HEK293 (cell line): ENCODE data around the gene DPYSL3.

Source experiments
- CTCF ChIA-PET: fragments of 350-600 bp; formaldehyde crosslinking; extraction: SDS; loops from one replicate; lab custom pipeline; 2021; ENCODE audit warnings: antibody characterized with exemption; lab: Yijun Ruan, JAX
- POLR2A ChIA-PET: fragments of 300-600 bp; formaldehyde crosslinking; extraction: SDS; loops from one replicate; lab custom pipeline; 2020; ENCODE audit warnings: antibody characterized with exemption, inconsistent platforms; lab: Yijun Ruan, JAX
- H3K27ac ChIP-seq: fragments of 200-500 bp; sonication (Bioruptor generic); 2 replicates; pipeline ENCODE4 v1.5.1; 2014; ENCODE audit warnings: low read depth, low read length, control low read depth, inconsistent platforms; ENCODE audit errors: extremely low read depth
- H3K36me3 ChIP-seq, 2 experiments: fragments of 200-500 bp in 1 of 2; sonication (Bioruptor generic) in 1 of 2; 1 replicate in 1 of 2; 2 replicates in 1 of 2; pipeline ENCODE4 v1.5.1; 2014 to 2017; ENCODE audit warnings: inconsistent platforms in 2 of 2, low read length in 2 of 2; ENCODE audit not compliant: control insufficient read depth in 2 of 2, insufficient read depth in 1 of 2
- H3K4me1 ChIP-seq: fragments of 200-500 bp; sonication (Bioruptor generic); 2 replicates; pipeline ENCODE4 v1.5.1; 2014; ENCODE audit warnings: mild to moderate bottlenecking, low read length, inconsistent platforms; ENCODE audit not compliant: control insufficient read depth, insufficient read depth
- H3K4me3 ChIP-seq: 2 replicates; pipeline ENCODE4 v1.5.1; 2011; ENCODE audit warnings: low read depth, mild to moderate bottlenecking, control low read depth, low read length, moderate library complexity
- H3K9me3 ChIP-seq: fragments of 200-500 bp; sonication (Bioruptor generic); 2 replicates; pipeline ENCODE4 v1.5.1; 2014; ENCODE audit warnings: low read depth, low read length, inconsistent platforms; ENCODE audit not compliant: control insufficient read depth, insufficient read depth
- ELK4 ChIP-seq: IDR thresholded peaks from 2 replicates; pipeline ENCODE4 v1.6.1; 2011; ENCODE audit warnings: mild to moderate bottlenecking, low read depth, low read length, borderline replicate concordance
- OVOL3 ChIP-seq: fragments of 450-650 bp; formaldehyde crosslinking; IDR thresholded peaks from 2 replicates; pipeline ENCODE4 v1.5.1; 2016; ENCODE audit warnings: missing biosample characterization, missing genetic modification characterization
- RBAK ChIP-seq: fragments of 450-650 bp; formaldehyde crosslinking; IDR thresholded peaks from 2 replicates; pipeline ENCODE4 v1.5.1; 2016; ENCODE audit warnings: missing biosample characterization, missing genetic modification characterization
- WT1 ChIP-seq: fragments of 450-650 bp; formaldehyde crosslinking; IDR thresholded peaks from 2 replicates; pipeline ENCODE4 v1.5.1; 2016; ENCODE audit warnings: missing biosample characterization, missing genetic modification characterization
- ZBTB21 ChIP-seq: fragments of 450-650 bp; formaldehyde crosslinking; IDR thresholded peaks from 2 replicates; pipeline ENCODE4 v1.5.1; 2017; ENCODE audit warnings: missing biosample characterization, missing genetic modification characterization
- ZFP41 ChIP-seq: fragments of 450-650 bp; formaldehyde crosslinking; IDR thresholded peaks from 2 replicates; pipeline ENCODE4 v1.5.1; 2016; ENCODE audit warnings: missing biosample characterization, missing genetic modification characterization, borderline replicate concordance
- ZNF26 ChIP-seq: fragments of 450-650 bp; formaldehyde crosslinking; IDR thresholded peaks from 2 replicates; pipeline ENCODE4 v1.5.1; 2016; ENCODE audit warnings: missing biosample characterization, missing genetic modification characterization
- ZNF391 ChIP-seq: fragments of 450-650 bp; formaldehyde crosslinking; IDR thresholded peaks from 2 replicates; pipeline ENCODE4 v1.5.1; 2016; ENCODE audit warnings: low read depth, missing biosample characterization, missing genetic modification characterization, borderline replicate concordance
- ZNF394 ChIP-seq: fragments of 450-650 bp; formaldehyde crosslinking; IDR thresholded peaks from 2 replicates; pipeline ENCODE4 v1.5.1; 2016; ENCODE audit warnings: missing biosample characterization, missing genetic modification characterization, mild to moderate bottlenecking, moderate library complexity, borderline replicate concordance
- ZNF488 ChIP-seq: fragments of 450-650 bp; formaldehyde crosslinking; IDR thresholded peaks from 2 replicates; pipeline ENCODE4 v1.5.1; 2016; ENCODE audit warnings: missing biosample characterization, missing genetic modification characterization
- ZNF513 ChIP-seq: fragments of 450-650 bp; IDR thresholded peaks from 2 replicates; pipeline ENCODE4 v1.5.1; 2018; ENCODE audit warnings: missing biosample characterization, missing genetic modification characterization
- ZNF529 ChIP-seq: fragments of 450-650 bp; formaldehyde crosslinking; IDR thresholded peaks from 2 replicates; pipeline ENCODE4 v1.5.1; 2017; ENCODE audit warnings: missing genetic modification characterization, missing biosample characterization; ENCODE audit not compliant: insufficient replicate concordance
- ZNF600 ChIP-seq: fragments of 450-650 bp; formaldehyde crosslinking; IDR thresholded peaks from 2 replicates; pipeline ENCODE4 v1.5.1; 2016; ENCODE audit warnings: missing biosample characterization, missing genetic modification characterization
- ZNF645 ChIP-seq: fragments of 450-650 bp; formaldehyde crosslinking; IDR thresholded peaks from 2 replicates; pipeline ENCODE4; 2016; ENCODE audit warnings: missing biosample characterization, missing genetic modification characterization

The DPYSL3 gene

GRCh38 chr5:147387109-147387508 lies 122.8 kb downstream of the DPYSL3 start:
- no peak overlapping the region for H3K27ac ChIP-seq
- CTCF ChIA-PET: interaction anchor here (0.6 to 1.1 kb wide), 3 partner anchors 51 to 611 kb away, joined by 4 read pairs; no protein-coding TSS in a partner anchor
- no peak for TF ChIP-seq ZNF391 (tag by site-specific recombination)
- no peak for TF ChIP-seq ZBTB21 (tag by site-specific recombination)
- TF ChIP-seq ZNF529 (tag by site-specific recombination): no peak
- no peak for TF ChIP-seq ZNF488
- TF ChIP-seq ZFP41 (tag by site-specific recombination): no peak
- TF ChIP-seq WT1 (tag by site-specific recombination): no peak
- TF ChIP-seq ZNF394 (tag by site-specific recombination): no peak
- TF ChIP-seq ZNF26 (tag by site-specific recombination): no peak
- no peak for TF ChIP-seq ZNF513 (tag by site-specific recombination)
- TF ChIP-seq ELK4: no peak
- TF ChIP-seq ZNF600: no peak
- TF ChIP-seq ZNF645 (tag by site-specific recombination): no peak
- H3K36me3 ChIP-seq: no peaks in the 10 kb centered on the region
- H3K4me3 ChIP-seq: no peak overlapping the region
- no peaks in the 10 kb centered on the region for H3K9me3 ChIP-seq
- POLR2A ChIA-PET: no interaction called here
- no peaks in the 10 kb centered on the region for H3K4me1 ChIP-seq

GRCh38 chr5:147384346-147385193 lies 125.3 kb downstream of the DPYSL3 start:
- no peak overlapping the region for H3K27ac ChIP-seq
- H3K4me3 ChIP-seq: no peak overlapping the region
- no peaks in the 10 kb centered on the region for H3K9me3 ChIP-seq
- POLR2A ChIA-PET: no interaction called here
- TF ChIP-seq RBAK (no peak), OVOL3 (tag by site-specific recombination) (no peak)
- TF ChIP-seq, all 188 proteins: peak for 0
- Histone ChIP-seq H3K4me1 (no peaks in the 10 kb centered on the region), H3K36me3 (no peaks in the 10 kb centered on the region)
- CTCF ChIA-PET: interaction anchor here (0.6 kb wide), 1 partner anchor 16 kb away, joined by 6 read pairs; no protein-coding TSS in a partner anchor
